Measurements from ENCODE around the gene VCX3A.
"Not testable (repeated sequence)": the region's sequence is repeated elsewhere in the genome, so short reads cannot be mapped to it uniquely, and the experiment has no call there.

The VCX3A gene

GRCh38 chrX:6535018-6535417, at the start of gene VCX3A:
Gene VCX3A, minus strand, starts transcription at chrX:6535118. Its CDS starts 621 bp downstream, at chrX:6534497.
- DNase-seq = not testable (repeated sequence)

- DNase-seq = no peak
Measured at GRCh38 chrX:6574762-6575161, 39.8 kb upstream of the VCX3A start.

- no peak for DNase-seq
Measured at GRCh38 chrX:6568031-6568430, 33.1 kb upstream of the VCX3A start.

- DNase-seq = no peak
Measured at GRCh38 chrX:6558979-6559378, 24.1 kb upstream of the VCX3A start.

GRCh38 chrX:6557690-6558089, 22.8 kb upstream of the VCX3A start:
- DNase-seq = no peak

- no peak for DNase-seq
Measured at GRCh38 chrX:6550999-6551398, 16.1 kb upstream of the VCX3A start.

- no peak for DNase-seq
Measured at GRCh38 chrX:6545712-6546111, 10.8 kb upstream of the VCX3A start.

- DNase-seq = no peak
Measured at GRCh38 chrX:6526564-6527136, 8.3 kb downstream of the VCX3A start.

- no peak for DNase-seq
Measured at GRCh38 chrX:6517376-6517775, 17.5 kb downstream of the VCX3A start.

GRCh38 chrX:6506444-6506843, 28.5 kb downstream of the VCX3A start:
- no peak for DNase-seq

- DNase-seq = no peak
Measured at GRCh38 chrX:6505960-6506359, 29.0 kb downstream of the VCX3A start.

GRCh38 chrX:6500719-6501118, 34.2 kb downstream of the VCX3A start:
- DNase-seq = no peak

- DNase-seq = no peak
Measured at GRCh38 chrX:6498324-6498723, 36.6 kb downstream of the VCX3A start.

Measured in activated CD4-positive, alpha-beta T cell treated with anti-CD3 and anti-CD28 coated beads, Interleukin-2, amount 50 U/mL, for 16 hours (primary cell).